Endothelial cell of umbilical vein (primary cell): ENCODE measurements around the gene EXT2. TPM values are rescaled to one million over a fixed set of nuclear protein-coding genes. Genes with fewer than 3 reads are reported as not detected.

Experiments
- BruUV-seq: library from RNA; stranded (reverse); fragments of 400-500 nt; replicated peaks from 2 replicates; lab custom pipeline; 2021; lab: Mats Ljungman, UMichigan
- CTCF ChIA-PET: fragments of 300-600, 350-600 bp; sonication (Branson Sonifier 250); formaldehyde crosslinking; loops from one replicate; lab custom pipeline; 2021; ENCODE audit warnings: antibody characterized with exemption, inconsistent platforms; lab: Charles Lee
- POLR2A ChIA-PET: fragments of 300-600, 350-600 bp; sonication (Branson Sonifier 250); formaldehyde crosslinking; loops from one replicate; lab custom pipeline; 2021; ENCODE audit warnings: antibody characterized with exemption, inconsistent platforms; lab: Charles Lee
- DNase-seq: peaks from one replicate; pipeline ENCODE4 v3.0.0-alpha.2; 2011; ENCODE audit warnings: low read depth, low spot score
- FAIRE-seq: peaks from 2 replicates; lab custom pipeline; 2011; peaks lifted over from hg19 to GRCh38; lab: Jason Lieb, UNC
- H2AFZ ChIP-seq: 2 replicates; pipeline ENCODE4 v1.6.0; 2012; ENCODE audit warnings: low read depth, low read length, control low read depth, inconsistent platforms
- H3K27ac ChIP-seq: 2 replicates; pipeline ENCODE4 v1.5.1; 2011; ENCODE audit warnings: low read depth, mild to moderate bottlenecking, control low read depth, low read length, moderate library complexity; ENCODE audit not compliant: insufficient read depth
- H3K27me3 ChIP-seq, 2 experiments: 2 replicates each; pipeline versions ENCODE4 v1.6.0 to v1.6.1; 2011; ENCODE audit warnings: low read length in 2 of 2, mixed read lengths in 1 of 2; ENCODE audit not compliant: control insufficient read depth in 2 of 2, insufficient read depth in 2 of 2
- H3K36me3 ChIP-seq, 2 experiments: 2 replicates in 1 of 2; 3 replicates in 1 of 2; pipeline ENCODE4 v1.5.1; 2011; ENCODE audit warnings: low read length in 2 of 2, mild to moderate bottlenecking in 1 of 2, moderate library complexity in 1 of 2; ENCODE audit not compliant: control insufficient read depth in 2 of 2, insufficient read depth in 2 of 2; ENCODE audit errors: extremely low read depth in 1 of 2
- H3K4me1 ChIP-seq: 3 replicates; pipeline ENCODE4 v1.5.1; 2011; ENCODE audit warnings: mild to moderate bottlenecking, low read length; ENCODE audit not compliant: control insufficient read depth, insufficient read depth; ENCODE audit errors: extremely low read depth
- H3K4me2 ChIP-seq: 2 replicates; pipeline ENCODE4 v1.6.1; 2011; ENCODE audit warnings: low read length, control low read depth, mixed read lengths; ENCODE audit not compliant: insufficient read depth
- H3K4me3 ChIP-seq, 3 experiments: fragments of 200-600 bp in 1 of 3; sonication (generic), shearing (Covaris generic) in 1 of 3; replicated peaks in 1 of 3; 2 replicates each; pipeline ENCODE4 v1.5.1; 2011 to 2016; ENCODE audit warnings: control low read depth in 3 of 3, low read length in 3 of 3, mild to moderate bottlenecking in 2 of 3, inconsistent platforms in 1 of 3, low read depth in 1 of 3, moderate library complexity in 1 of 3; ENCODE audit not compliant: insufficient read depth in 1 of 3
- H3K79me2 ChIP-seq: 2 replicates; pipeline ENCODE4 v1.6.0; 2012; ENCODE audit warnings: low read length, inconsistent platforms; ENCODE audit not compliant: control insufficient read depth, insufficient read depth
- H3K9ac ChIP-seq: replicated peaks from 2 replicates; pipeline ENCODE3; 2011; ENCODE audit warnings: low read length, control low read depth; ENCODE audit not compliant: insufficient read depth; ENCODE audit errors: extremely low read depth
- H3K9me1 ChIP-seq: replicated peaks from 3 replicates; pipeline ENCODE4 v1.6.0; 2011; ENCODE audit warnings: mild to moderate bottlenecking, low read length; ENCODE audit not compliant: control insufficient read depth, insufficient read depth; ENCODE audit errors: extremely low read depth
- H3K9me3 ChIP-seq: replicated peaks from 2 replicates; pipeline ENCODE4 v1.5.1; 2012; ENCODE audit warnings: low read length, inconsistent platforms; ENCODE audit not compliant: control insufficient read depth, insufficient read depth
- H4K20me1 ChIP-seq: replicated peaks from 2 replicates; pipeline ENCODE3; 2011; ENCODE audit warnings: mild to moderate bottlenecking, low read length; ENCODE audit not compliant: control insufficient read depth, insufficient read depth; ENCODE audit errors: extremely low read depth
- CTCF ChIP-seq, 2 donors: IDR thresholded peaks; 1 replicate in 1 of 2; 2 replicates in 1 of 2; pipeline ENCODE4 v1.5.1; 2011; ENCODE audit warnings: low read length in 2 of 2, mild to moderate bottlenecking in 2 of 2, moderate library complexity in 2 of 2, control low read depth in 1 of 2, inconsistent platforms in 1 of 2, low read depth in 1 of 2; ENCODE audit not compliant: insufficient read depth in 1 of 2; ENCODE audit errors: extremely low read depth in 1 of 2
- EZH2 ChIP-seq: IDR thresholded peaks from 2 replicates; pipeline ENCODE4 v1.6.1; 2012; ENCODE audit warnings: borderline replicate concordance, low read depth, mild to moderate bottlenecking, moderate library complexity, low read length, inconsistent platforms; ENCODE audit not compliant: severe bottlenecking
- JUN ChIP-seq: IDR thresholded peaks from 2 replicates; pipeline ENCODE4 v1.6.1; 2011; ENCODE audit warnings: borderline replicate concordance, low read depth; ENCODE audit not compliant: insufficient read length, insufficient read depth
- MAX ChIP-seq: IDR thresholded peaks from 2 replicates; pipeline ENCODE4 v1.6.1; 2011; ENCODE audit not compliant: insufficient read depth, insufficient read length
- MYC ChIP-seq: IDR thresholded peaks from one replicate; pipeline ENCODE4 v1.6.1; 2011; ENCODE audit warnings: mild to moderate bottlenecking, low read depth, low read length
- POLR2A ChIP-seq: IDR thresholded peaks from 2 replicates; pipeline ENCODE4 v1.6.1; 2012; ENCODE audit warnings: low read depth, mild to moderate bottlenecking, control low read depth, low read length
- POLR2AphosphoS5 ChIP-seq: IDR thresholded peaks from 2 replicates; pipeline ENCODE4 v1.6.1; 2012; ENCODE audit warnings: low read depth, mild to moderate bottlenecking, control low read depth, low read length, moderate library complexity; ENCODE audit not compliant: insufficient read depth
- dilution Hi-C: fragments of 300-500 bp; cut with MboI; formaldehyde crosslinking; loops from one replicate; pipeline ENCODE4 v1.15.0; 2019; ENCODE audit warnings: low sequenced_read_pairs; ENCODE audit not compliant: extremely low pct_ligation_motif_present
- intact Hi-C: fragments of 100-400 bp; cut with micrococcal nuclease; formaldehyde crosslinking; loops from one replicate; pipeline ENCODE4 v1.10.0; 2022
- polyA plus RNA-seq, 4 experiments: library from polyadenylated mRNA; depleted of rRNA in 3 of 4; stranded (reverse) in 3 of 4; unstranded in 1 of 4; fragments of >200 nt; gene quantifications; 2 replicates each; pipeline versions ENCODE4 v1.2.1 to v1.2.3, GENCODE V29; 2011 to 2012; ENCODE audit warnings: missing spikeins in 1 of 4
- total RNA-seq: library from RNA; stranded (reverse); gene quantifications from 2 replicates; pipeline ENCODE4 v1.2.3, GENCODE V29; 2021

EXT2 gene
- total and polyA plus RNA-seq, 2 donors (not counting 3 experiments of a cell fraction or from before 2014, with no cell fraction given): 50.9 to 60.3 TPM

DNA sequence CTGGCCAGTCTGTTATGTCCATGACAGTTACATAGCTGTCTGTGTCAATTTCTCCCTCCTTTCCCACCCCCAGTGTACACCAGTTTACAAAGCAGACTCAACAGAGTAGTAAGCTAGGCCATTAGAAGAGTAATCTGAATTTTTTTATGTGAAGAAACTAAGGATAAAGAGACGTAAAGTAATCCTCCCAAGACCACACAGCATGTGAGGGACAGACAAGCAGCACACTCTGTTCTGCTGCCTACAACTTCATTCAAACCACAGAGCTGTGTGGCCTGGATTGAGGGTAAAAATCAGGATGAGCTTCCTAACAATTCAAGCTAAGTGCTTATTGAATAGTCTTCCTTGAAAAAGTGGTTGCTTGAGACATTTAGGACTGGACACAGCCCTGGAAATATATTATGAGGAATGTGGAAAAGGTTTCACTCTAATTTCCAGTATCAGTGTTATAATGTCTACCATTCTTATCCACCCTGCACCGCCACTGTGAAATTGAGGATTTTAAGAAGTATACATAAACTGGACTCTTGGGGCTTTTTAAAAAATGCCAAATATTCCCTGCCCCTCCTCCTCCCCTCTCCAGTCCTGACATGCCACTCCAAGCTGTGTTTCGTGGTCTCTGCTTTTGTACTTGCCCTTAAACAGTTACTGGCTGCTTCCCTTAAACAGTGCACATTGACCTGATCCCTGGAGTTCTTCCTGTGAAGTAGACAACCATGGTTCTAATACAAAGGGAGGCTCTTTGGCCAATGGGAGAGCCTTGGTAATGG is 40.9 kb downstream of the EXT2 start:
- Histone ChIP-seq H3K27ac (no peak overlapping the region), H3K9me1 (no peaks in the 10 kb centered on the region), H2AFZ (no peak overlapping the region), H3K36me3 (no peaks in the 10 kb centered on the region), H3K79me2 (no peaks in the 10 kb centered on the region), H4K20me1 (no peaks in the 10 kb centered on the region), H3K9ac (no peak overlapping the region), H3K27me3 (no peaks in the 10 kb centered on the region), H3K4me3 (no peak overlapping the region), H3K9me3 (no peaks in the 10 kb centered on the region), H3K4me2 (no peak overlapping the region), H3K4me1 (peaks cover 2% of the 10 kb centered on the region)
- TF ChIP-seq CTCF (IDR thresholded peaks at IDR 0.05; ENCODE audit: extremely low read depth in 1 of 2, insufficient read depth in 1 of 2, low read depth in 1 of 2, low read length in 2 of 2) (no peak), MYC (no peak), POLR2A (no peak), JUN (no peak)
- DNase-seq: no peak
- intact Hi-C loops: no loop called here
- no peak for FAIRE-seq
- ChIA-PET CTCF (interaction anchor here (0.8 to 1.7 kb wide), 5 partner anchors 14 to 387 kb away, joined by 3 to 7 read pairs (median 5); no protein-coding TSS in a partner anchor), POLR2A (no interaction called here)
- dilution Hi-C loops: no loop called here
- BruUV-seq: no TSS peak

GRCh38 chr11:44137057-44137456 is 41.6 kb downstream of the EXT2 start:
- peaks cover 2% of the 10 kb centered on the region for H3K4me1 ChIP-seq
- H3K4me2 ChIP-seq: no peak overlapping the region
- H2AFZ ChIP-seq: no peak overlapping the region
- CTCF ChIA-PET: interaction anchor here (0.8 to 1.6 kb wide), 3 partner anchors 15 to 149 kb away, joined by 3 to 9 read pairs (median 4); no protein-coding TSS in a partner anchor
- no peaks in the 10 kb centered on the region for H3K36me3 ChIP-seq
- TF ChIP-seq MAX: no peak
- TF ChIP-seq CTCF (IDR thresholded peaks at IDR 0.05; ENCODE audit: extremely low read depth in 1 of 2, insufficient read depth in 1 of 2, low read depth in 1 of 2, low read length in 2 of 2): no peak
- no peak for TF ChIP-seq POLR2AphosphoS5
- no peak for TF ChIP-seq POLR2A
- TF ChIP-seq EZH2: no peak
- BruUV-seq: no TSS peak
- H4K20me1 ChIP-seq: no peaks in the 10 kb centered on the region
- no peaks in the 10 kb centered on the region for H3K27me3 ChIP-seq
- H3K4me3 ChIP-seq: no peak overlapping the region
- dilution Hi-C loops: no loop called here
- intact Hi-C loops: no loop called here
- no peaks in the 10 kb centered on the region for H3K79me2 ChIP-seq
- FAIRE-seq (no peak), DNase-seq (no peak)
- POLR2A ChIA-PET: no interaction called here
- no peaks in the 10 kb centered on the region for H3K9me1 ChIP-seq
- no peak overlapping the region for H3K27ac ChIP-seq
- H3K9ac ChIP-seq: no peak overlapping the region
- H3K9me3 ChIP-seq: no peaks in the 10 kb centered on the region
